ENCODE data around the gene PIK3R5.

PIK3R5 gene

DNA sequence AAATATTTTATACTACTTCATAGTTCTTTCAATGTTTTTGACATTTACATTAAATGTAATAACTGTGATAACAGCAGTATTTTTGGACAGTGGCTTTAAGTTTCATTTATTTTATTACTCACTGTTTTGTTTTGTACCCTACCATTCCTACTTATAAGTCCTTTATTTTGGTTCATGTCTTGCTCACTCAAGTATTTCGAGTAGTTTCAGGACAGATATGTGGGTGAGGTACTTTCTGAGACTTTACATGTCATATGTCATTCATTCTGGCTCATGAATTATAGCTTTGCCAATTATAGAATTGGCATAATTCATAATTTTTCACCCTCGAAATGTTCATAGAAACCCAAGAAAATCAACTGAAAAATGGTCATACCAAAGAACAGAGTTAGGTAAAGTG, 44.4 kb downstream of the PIK3R5 start:
- no peak for DNase-seq

DNA sequence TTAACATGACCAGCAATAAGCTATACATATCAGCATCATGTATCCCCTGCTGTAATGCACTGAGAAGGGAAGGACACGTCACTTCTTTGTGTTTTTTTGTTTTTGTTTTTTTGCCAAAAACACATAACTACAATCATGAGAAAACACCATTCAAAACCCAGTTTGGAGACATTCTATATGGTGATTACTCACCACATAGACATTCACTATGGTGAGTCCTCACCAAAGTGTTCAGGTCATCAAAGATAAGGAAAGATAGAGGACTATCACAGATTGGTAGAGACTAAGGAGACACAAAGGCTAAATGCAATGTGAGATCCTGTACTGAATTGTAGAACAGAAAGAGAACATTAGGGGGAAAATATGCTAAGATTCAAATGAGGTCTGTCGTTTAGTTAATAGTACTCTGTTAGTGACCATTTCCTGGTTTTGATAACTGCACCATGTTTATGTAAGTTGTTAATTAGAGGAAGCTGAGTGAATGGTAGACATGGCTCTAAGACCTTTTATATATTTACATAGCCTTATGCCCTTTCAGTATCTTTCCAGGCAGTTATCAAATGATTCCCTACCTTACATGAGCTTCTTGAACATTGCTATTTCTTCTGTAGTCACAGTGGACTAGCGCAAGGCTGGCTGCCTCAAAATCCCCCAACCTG, 46.6 kb downstream of the PIK3R5 start:
- no peak for DNase-seq

GRCh38 chr17:8916466-8916865, 49.0 kb downstream of the PIK3R5 start:
- no peak for DNase-seq

DNA sequence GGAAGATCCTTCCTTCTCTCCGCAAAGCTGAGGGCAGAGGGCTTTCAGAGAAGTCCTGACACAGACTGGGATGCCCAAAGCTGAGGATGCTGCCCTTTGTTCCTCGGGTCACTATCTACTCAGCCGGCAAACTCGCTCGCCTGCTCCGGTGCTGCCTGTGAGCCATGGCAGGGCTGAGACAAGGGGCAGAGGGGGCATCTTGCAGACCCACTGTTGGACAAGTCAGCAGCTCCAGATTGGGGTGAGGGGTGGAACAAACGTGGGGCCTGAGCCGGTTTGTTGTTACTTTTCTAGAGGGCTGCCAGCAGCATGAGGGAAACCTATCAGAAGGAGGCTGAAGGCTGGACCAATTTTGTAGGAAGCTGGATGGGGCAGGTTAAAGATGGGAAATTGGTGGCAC, 51.0 kb downstream of the PIK3R5 start:
- no peak for DNase-seq

GRCh38 chr17:8913879-8914278, 51.6 kb downstream of the PIK3R5 start:
- DNase-seq = no peak

DNA sequence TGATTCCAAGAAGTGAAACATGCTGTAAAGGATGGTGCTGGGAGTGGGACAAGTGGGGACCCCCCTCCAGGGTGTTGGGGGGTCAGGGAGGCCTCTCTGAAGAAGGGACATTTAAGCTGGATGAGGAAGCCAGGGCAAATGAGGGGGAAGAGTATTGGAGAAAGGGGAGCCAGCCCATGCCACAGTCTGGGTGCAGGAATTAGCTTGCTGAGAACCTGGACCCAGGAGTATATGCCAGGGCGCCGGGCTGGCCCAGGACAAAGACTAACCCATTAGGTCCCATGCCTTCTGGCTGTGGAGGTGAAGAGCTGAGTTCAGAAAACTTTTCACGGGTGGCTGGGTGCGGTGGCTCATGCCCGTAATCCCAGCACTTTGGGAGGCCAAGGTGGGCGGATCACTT, 52.4 kb downstream of the PIK3R5 start:
- DNase-seq = no peak

- DNase-seq = no peak
These were observed 53.2 kb downstream of the PIK3R5 start for GRCh38 chr17:8912084-8912981.

DNA sequence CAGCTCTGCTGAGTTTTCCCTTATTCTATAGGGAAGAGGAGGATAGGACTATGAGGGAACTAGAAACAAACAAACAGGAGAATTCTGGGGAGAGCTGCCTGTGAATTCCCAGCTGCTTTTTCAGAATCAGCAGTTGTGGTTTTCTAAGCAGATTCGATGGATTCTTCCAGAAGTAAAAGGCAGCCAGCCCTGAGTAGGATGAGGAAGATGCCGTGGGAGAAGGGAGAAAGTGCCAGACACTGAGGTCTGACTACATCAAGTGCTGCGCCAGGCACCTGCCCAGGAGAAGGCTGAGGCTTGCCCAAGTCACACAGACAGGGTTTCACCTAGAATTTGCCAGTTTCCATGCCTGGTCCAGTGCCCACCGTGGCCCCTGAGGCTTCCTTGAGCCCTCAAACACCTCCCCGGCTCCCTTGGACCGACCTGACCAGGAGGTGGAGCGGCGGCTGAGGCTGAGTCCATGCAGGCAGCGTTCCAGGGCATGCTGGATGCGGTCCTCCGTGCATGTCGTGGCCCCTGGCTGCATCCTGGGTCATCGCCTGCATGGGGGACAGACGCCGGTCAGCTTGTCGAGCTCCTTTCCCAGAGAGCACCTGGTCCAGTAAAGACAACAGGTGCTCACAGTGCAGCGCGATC, 54.4 kb downstream of the PIK3R5 start:
- DNase-seq = no peak

- no peak for DNase-seq
These were observed 55.8 kb downstream of the PIK3R5 start for GRCh38 chr17:8909586-8910270.

GRCh38 chr17:8905331-8905730, 60.2 kb downstream of the PIK3R5 start:
- no peak for DNase-seq

GRCh38 chr17:8904686-8905085, 60.8 kb downstream of the PIK3R5 start:
- no peak for DNase-seq

DNA sequence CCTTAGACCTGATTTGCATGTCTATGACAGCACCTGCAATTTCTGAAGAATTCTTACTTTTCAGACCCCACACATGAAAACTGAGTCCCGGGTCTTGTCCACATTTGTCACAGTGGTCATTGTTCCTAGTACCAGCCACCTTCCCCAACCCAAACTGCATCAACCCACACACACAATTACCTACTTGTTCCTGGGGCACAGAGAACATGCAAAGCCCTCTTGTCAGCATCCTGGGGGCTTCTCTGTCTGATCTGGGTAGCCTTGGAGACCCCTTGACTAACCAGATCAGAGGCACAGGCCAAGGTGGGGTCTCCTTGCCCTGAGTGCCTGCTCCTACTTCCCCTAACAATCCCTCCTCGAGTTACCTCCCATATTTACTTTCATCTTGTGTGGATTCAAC, 61.3 kb downstream of the PIK3R5 start:
- no peak for DNase-seq

GRCh38 chr17:8900626-8901585, 64.6 kb downstream of the PIK3R5 start:
- DNase-seq = peak; percentile 39

DNA sequence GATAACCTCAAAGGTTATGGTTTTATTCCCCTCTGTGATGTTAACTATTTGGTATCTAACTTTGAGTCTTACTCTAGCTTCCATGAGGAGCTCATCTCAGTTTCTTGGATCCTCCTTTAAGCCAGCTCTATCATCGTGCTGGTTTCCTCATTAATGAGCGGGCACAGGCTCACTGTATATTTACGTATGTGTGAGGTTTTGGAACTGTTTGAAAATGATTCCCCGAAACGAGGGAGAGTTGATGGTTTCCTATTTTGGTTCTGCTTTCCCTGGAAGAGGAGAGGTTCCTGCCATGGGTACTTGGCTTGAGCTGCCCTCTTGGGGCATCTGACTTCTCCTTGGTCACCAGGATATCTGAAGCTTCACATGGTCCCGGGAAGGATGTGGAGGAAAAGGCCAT, 65.3 kb downstream of the PIK3R5 start:
- no peak for DNase-seq

- DNase-seq = no peak
These were observed 66.9 kb downstream of the PIK3R5 start for GRCh38 chr17:8898636-8899035.

- no peak for DNase-seq
These were observed 67.4 kb downstream of the PIK3R5 start for GRCh38 chr17:8898126-8898525.

DNA sequence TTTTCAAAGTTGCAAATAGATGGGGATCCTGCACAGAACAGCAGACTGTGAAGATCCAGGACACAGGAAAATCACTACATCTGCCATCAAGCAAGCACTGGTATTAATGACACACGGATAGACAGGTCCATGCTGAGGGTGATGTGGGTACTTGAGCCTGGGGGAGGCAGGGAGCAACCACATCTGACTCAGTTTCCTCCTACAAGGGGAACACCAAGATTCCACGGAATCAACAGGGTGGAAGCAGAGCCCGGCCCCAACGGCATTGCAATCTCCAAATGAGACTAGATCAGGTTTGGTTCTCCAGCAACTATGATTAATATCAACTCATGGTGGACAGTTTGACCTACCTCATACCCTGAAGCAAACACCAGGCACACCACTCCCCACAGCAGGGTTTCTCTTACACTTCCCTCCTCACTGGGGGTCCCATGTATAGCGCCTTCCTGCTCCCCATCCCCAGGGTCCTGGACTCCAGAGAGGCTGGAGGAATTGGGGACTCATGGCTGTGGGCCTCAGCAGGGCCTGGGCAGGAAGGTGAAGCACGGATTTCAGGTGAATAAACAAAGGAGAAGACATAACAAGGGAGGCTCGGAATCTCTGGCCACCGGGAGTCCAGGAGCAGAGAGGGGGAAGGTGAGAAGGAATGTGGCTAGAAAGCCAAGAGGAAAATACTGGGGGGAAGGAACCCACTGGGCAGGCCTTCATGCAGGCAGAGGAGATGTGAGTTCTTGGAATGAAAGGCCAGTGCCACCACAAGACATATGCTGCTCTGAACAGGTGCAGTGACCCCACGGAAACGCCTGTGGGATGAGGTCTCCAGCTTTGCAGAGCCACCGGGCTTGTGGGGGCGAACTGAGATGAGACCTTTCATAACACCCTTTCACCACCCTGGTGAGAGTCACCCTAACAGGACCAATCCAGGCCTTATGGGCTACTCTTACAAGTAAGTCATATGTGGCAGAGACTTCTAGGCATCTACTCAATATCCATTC, 68.6 kb downstream of the PIK3R5 start:
- DNase-seq = no peak

DNA sequence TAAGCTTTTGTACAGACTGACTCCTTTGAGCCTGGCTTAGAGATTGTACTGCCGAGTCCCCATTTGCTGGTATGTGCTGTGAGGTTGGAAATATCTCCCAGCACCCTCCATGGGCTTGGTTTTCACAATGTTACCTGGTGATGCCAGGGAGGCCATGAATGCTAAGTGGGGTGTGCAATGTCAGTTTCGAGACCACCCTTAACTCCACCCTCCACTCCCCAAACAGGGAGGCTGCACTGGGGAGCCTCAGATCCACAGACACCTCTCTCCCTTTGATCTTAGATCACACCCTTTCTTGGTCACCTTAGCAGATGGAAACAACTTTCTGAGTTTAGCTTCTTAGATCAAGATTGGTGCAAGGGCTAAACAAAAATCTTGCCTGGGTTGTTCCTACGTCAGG, 69.4 kb downstream of the PIK3R5 start:
- no peak for DNase-seq

- peak; percentile 56 for DNase-seq
These were observed 70.6 kb downstream of the PIK3R5 start for GRCh38 chr17:8894673-8895578.

GRCh38 chr17:8894202-8894671, 71.3 kb downstream of the PIK3R5 start:
- no peak for DNase-seq

Data from CD4-positive, alpha-beta T cell treated with Interleukin-4 for 4 hours (primary cell).